Endothelial cell (in vitro differentiated cells): Measurements from ENCODE around the gene CIAO3. TPM values are rescaled to one million over a fixed set of nuclear protein-coding genes. Genes with fewer than 3 reads are reported as not detected.

Experiments used
- DNase-seq: peaks from one replicate; pipeline ENCODE4 v3.0.0; 2021; ENCODE audit warnings: low spot score
- H3K27ac Mint-ChIP-seq: one replicate; pipeline ENCODE4 v1.8.0; 2021; ENCODE audit warnings: mixed read lengths, inconsistent platforms; ENCODE audit not compliant: unreplicated experiment
- H3K27me3 Mint-ChIP-seq: one replicate; pipeline ENCODE4 v1.8.0; 2021; ENCODE audit warnings: mild to moderate bottlenecking, moderate library complexity, mixed read lengths, inconsistent platforms; ENCODE audit not compliant: unreplicated experiment
- H3K36me3 Mint-ChIP-seq: one replicate; pipeline ENCODE4 v1.8.0; 2021; ENCODE audit warnings: mild to moderate bottlenecking, low read depth, mixed read lengths, inconsistent platforms; ENCODE audit not compliant: unreplicated experiment
- H3K4me1 Mint-ChIP-seq: one replicate; pipeline ENCODE4 v1.8.0; 2021; ENCODE audit warnings: mild to moderate bottlenecking, mixed read lengths, inconsistent platforms; ENCODE audit not compliant: unreplicated experiment
- H3K4me3 Mint-ChIP-seq: one replicate; pipeline ENCODE4 v1.8.0; 2021; ENCODE audit warnings: mild to moderate bottlenecking, mixed read lengths, inconsistent platforms; ENCODE audit not compliant: unreplicated experiment
- H3K9me3 Mint-ChIP-seq: one replicate; pipeline ENCODE4 v1.8.0; 2021; ENCODE audit warnings: mixed read lengths, inconsistent platforms; ENCODE audit not compliant: unreplicated experiment
- total RNA-seq: library from RNA; stranded (reverse); fragmentation: NEBNext Ultra II Directional; extraction: Animal tissue kit (Norgen Biotek cat#: 25700); gene quantifications from one replicate; pipeline ENCODE4 v1.2.1, GENCODE V29; 2021; ENCODE audit not compliant: unreplicated experiment
- TF ChIP-seq, protein P1 (sequence below): fragments of 200-600 bp; sonication (generic); IDR thresholded peaks from one replicate; pipeline ENCODE4 v1.5.0; 2021; ENCODE audit warnings: antibody characterized with exemption; ENCODE audit not compliant: unreplicated experiment

Gene CIAO3
- total RNA-seq, 1 donor from 2014 or later: 51.0 TPM

DNA sequence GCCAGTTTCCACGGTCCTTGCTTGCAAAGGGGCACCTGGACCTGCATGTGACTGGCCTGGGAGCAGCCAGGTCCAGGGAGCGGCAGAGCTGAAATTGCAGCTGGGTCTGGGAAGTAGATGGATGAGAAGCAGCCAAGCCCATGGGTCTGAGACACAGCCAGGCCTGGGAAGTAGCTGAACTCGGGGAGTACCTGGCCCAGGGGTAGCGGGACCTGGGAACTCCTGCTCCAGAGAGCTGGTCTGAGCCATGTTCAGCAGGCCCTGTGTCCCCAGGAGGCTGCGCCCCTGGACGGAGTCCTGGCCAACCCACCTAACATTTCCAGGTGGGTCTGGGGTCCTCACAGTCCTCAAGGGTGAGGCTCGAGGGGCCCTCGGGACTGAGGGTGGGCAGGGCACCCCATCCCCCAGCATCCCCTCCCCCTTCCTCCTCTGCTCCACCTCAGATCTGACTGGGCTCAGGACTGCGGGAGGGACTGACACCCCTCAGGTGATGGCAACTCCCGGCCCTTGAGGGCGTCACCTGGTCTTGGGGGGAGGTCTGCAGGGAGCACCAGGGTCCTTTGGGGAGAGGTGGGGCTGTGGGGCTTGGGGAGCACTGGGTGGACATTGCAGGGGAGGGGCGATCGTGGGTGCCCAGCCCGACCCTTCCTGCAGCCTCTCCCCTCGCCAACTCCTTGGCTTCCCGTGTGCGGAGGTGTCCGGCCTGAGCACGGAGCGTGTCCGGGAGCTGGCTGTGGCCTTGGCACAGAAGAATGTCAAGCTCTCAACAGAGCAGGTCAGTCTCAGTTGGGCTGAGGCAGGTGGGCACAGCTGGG lies 22.8 kb upstream of the CIAO3 start:
- H3K4me1 Mint-ChIP-seq: no peaks in the 10 kb centered on the region
- H3K27me3 Mint-ChIP-seq: peaks cover 4% of the 10 kb centered on the region
- H3K27ac Mint-ChIP-seq: no peak overlapping the region
- H3K4me3 Mint-ChIP-seq: no peak overlapping the region
- no peaks in the 10 kb centered on the region for H3K36me3 Mint-ChIP-seq
- DNase-seq: no peak
- TF ChIP-seq, protein P1, sequence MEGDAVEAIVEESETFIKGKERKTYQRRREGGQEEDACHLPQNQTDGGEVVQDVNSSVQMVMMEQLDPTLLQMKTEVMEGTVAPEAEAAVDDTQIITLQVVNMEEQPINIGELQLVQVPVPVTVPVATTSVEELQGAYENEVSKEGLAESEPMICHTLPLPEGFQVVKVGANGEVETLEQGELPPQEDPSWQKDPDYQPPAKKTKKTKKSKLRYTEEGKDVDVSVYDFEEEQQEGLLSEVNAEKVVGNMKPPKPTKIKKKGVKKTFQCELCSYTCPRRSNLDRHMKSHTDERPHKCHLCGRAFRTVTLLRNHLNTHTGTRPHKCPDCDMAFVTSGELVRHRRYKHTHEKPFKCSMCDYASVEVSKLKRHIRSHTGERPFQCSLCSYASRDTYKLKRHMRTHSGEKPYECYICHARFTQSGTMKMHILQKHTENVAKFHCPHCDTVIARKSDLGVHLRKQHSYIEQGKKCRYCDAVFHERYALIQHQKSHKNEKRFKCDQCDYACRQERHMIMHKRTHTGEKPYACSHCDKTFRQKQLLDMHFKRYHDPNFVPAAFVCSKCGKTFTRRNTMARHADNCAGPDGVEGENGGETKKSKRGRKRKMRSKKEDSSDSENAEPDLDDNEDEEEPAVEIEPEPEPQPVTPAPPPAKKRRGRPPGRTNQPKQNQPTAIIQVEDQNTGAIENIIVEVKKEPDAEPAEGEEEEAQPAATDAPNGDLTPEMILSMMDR: no peak
- H3K9me3 Mint-ChIP-seq: no peaks in the 10 kb centered on the region

DNA sequence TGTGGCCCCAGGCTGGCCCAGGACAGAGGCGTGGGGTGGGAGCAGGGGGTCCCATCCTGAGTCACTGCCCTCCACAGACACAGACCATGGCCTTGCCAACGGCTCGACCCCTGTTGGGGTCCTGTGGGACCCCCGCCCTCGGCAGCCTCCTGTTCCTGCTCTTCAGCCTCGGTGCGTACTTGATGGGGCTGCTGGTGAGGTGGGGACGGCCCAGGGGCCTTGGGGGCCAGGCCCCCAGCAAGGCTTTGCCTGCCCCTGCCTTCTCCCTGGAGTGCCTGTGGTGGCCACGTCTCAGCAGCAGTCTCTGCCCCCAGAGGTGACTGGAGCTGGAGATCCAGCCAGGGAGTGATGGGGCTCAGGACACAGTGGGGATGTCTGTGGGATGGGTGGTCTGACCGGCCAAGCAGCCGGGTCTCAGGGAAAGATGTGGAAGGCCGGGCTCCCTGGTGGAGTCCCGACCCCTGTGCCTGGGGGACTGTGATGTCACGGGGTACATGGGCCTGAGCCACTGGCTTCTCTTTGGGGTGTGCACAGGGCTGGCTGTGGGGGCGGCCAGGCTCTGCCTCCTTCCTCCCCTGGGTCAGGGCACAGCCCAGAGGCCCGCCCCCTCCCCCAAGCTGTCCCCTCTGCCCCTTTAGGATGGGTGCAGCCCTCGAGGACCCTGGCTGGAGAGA lies 21.9 kb upstream of the CIAO3 start:
- H3K4me1 Mint-ChIP-seq: no peaks in the 10 kb centered on the region
- DNase-seq: no peak
- H3K9me3 Mint-ChIP-seq: no peaks in the 10 kb centered on the region
- no peak overlapping the region for H3K4me3 Mint-ChIP-seq
- no peak overlapping the region for H3K27ac Mint-ChIP-seq
- TF ChIP-seq, protein P1: no peak
- H3K27me3 Mint-ChIP-seq: peaks cover 4% of the 10 kb centered on the region
- no peaks in the 10 kb centered on the region for H3K36me3 Mint-ChIP-seq

DNA sequence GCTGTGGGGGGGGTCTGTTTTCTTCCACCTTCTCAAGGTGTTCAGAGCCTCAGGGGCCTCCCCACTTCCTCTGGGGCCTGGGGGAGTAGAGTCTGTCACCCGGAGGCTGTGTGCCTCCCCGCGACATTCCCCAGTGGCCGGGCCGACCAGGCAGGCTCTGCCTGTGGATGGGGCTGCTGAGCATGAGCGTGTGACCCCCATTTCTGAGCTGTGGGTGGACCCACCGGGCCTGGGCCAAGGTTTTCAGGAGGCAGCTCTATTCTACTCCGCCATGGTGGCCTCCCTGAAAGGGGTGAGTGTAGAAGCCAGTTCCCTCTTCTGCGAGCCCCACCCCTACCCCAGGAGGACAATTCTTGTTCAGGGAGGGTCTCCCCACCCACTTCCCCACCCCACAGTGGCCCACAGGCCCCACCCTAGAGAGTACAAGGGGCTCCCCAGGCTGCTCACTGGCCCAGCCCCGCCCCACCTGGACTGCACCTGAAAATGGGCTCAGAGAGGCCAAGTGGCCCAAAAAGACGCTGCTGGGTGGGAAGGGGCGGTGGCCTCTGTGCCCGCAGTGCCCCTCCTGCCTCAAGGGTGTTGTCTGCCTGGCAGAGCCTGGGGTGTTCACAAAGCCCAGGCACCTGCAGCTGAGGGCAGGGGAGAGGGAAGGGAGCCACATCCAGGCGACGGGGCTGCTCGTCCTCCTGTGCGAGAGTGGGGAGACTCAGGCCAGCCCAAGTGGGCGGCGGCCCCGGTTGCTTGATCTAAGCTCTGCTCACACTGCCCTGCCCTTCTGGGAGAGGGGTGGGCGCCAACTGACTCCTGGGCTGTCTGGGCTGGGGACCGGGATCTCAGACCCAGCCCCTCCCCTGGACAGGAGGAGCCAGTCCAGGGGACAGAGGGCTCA lies 21.1 kb upstream of the CIAO3 start:
- H3K4me1 Mint-ChIP-seq: no peaks in the 10 kb centered on the region
- H3K36me3 Mint-ChIP-seq: no peaks in the 10 kb centered on the region
- H3K27me3 Mint-ChIP-seq: peaks cover 4% of the 10 kb centered on the region
- TF ChIP-seq, protein P1: no peak
- DNase-seq: no peak
- no peak overlapping the region for H3K4me3 Mint-ChIP-seq
- no peak overlapping the region for H3K27ac Mint-ChIP-seq
- H3K9me3 Mint-ChIP-seq: no peaks in the 10 kb centered on the region

DNA sequence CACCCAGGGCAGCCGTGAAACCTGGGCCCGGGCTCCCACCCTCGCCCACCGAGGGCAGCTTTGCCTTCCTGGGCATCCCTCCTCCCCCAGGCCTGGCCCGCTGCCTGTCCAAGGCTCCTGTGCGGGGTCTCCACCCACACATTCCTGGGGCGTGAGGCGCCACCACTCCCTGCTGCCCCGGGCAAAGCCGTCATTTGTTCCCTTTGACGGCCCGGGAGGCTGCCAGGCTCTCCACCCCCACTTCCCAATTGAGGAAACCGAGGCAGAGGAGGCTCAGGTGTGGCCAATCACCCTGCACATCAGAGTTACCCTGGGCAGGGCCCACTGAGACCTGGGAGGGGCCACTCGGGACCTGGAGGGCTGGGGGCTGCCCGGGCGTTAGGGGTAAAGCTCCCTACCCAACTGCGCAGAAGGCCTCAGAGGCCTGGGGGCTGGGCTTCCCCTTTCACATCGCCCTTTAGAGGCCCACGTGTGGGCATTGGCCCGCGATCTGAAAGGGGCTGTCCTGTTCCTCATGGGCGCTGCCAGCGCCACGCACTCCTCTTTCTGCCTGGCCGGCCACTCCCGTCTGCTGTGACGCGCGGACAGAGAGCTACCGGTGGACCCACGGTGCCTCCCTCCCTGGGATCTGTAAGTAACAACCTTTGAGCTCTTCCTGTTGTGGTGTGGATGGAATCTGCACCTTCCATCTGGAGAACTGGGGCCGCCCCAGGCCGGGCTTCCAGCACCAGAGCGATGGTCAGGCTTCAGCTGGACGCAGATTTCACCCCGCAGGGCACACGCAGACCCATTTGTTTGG lies 19.9 kb upstream of the CIAO3 start, which contains the start of gene MSLN:
TSS of gene MSLN (plus strand) at position 190 of the 799 bp plus-strand sequence. CDS start 1,947 bp downstream, outside the sequence.
- Mint-ChIP-seq H3K36me3 (no peaks in the 10 kb centered on the region), H3K27me3 (peaks cover 3% of the 10 kb centered on the region), H3K9me3 (no peaks in the 10 kb centered on the region), H3K4me1 (no peaks in the 10 kb centered on the region), H3K4me3 (no peak within 1 kb of the TSS), H3K27ac (no peak within 1 kb of the TSS)
- TF ChIP-seq, protein P1: no peak
- no peak for DNase-seq
